ENCODE data around the gene TXNRD2.

DNA sequence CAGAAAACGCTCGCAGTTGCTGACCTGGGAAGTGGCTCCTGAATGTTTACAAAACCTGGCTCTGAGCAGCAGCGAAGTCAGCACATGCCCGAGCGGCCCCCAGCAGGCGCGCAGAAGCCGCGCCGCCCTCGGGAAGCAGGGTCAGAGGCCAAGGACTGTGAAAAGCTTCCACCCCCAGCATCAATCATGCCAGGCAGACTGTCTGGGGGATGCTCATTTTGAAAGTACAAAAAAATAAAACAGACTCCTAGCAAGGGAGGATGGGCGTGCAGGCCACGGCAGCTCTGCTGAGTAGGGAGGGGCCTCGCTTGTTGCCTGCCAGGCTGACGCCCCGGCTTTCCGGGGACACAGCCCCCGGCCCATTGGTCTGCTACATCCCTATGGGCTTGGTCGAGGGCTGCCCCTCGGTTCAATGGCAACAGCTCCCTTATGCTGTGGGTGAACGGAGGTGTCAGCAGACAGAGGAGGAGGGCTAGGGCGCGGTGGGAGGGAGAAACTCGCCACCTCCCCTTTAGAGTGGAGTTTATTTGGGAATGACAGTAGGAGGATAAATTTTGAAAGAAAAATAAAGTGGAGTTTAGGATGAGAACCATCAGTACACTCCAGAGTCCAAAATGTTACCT lies 49.2 kb downstream of the TXNRD2 start:
- TF ChIP-seq, protein P1, sequence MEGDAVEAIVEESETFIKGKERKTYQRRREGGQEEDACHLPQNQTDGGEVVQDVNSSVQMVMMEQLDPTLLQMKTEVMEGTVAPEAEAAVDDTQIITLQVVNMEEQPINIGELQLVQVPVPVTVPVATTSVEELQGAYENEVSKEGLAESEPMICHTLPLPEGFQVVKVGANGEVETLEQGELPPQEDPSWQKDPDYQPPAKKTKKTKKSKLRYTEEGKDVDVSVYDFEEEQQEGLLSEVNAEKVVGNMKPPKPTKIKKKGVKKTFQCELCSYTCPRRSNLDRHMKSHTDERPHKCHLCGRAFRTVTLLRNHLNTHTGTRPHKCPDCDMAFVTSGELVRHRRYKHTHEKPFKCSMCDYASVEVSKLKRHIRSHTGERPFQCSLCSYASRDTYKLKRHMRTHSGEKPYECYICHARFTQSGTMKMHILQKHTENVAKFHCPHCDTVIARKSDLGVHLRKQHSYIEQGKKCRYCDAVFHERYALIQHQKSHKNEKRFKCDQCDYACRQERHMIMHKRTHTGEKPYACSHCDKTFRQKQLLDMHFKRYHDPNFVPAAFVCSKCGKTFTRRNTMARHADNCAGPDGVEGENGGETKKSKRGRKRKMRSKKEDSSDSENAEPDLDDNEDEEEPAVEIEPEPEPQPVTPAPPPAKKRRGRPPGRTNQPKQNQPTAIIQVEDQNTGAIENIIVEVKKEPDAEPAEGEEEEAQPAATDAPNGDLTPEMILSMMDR (IDR thresholded peaks at IDR 0.05; ENCODE audit: insufficient read depth, low read depth, low read length): no peak
- no peak for TF ChIP-seq EZH2 (IDR thresholded peaks at IDR 0.05; ENCODE audit: insufficient read depth, low read length)
